HG03342 (cell line): Measurements from ENCODE around the gene INPP5D.
"Not testable (repeated sequence)": the region's sequence is repeated elsewhere in the genome, so short reads cannot be mapped to it uniquely, and the experiment has no call there.

Source experiments
- ATAC-seq: cut with Tn5 transposase; IDR thresholded peaks from one replicate; pipeline ENCODE4 v1.9.1; 2021; ENCODE audit warnings: mild to moderate bottlenecking, moderate library complexity; ENCODE audit not compliant: unreplicated experiment

INPP5D gene

DNA sequence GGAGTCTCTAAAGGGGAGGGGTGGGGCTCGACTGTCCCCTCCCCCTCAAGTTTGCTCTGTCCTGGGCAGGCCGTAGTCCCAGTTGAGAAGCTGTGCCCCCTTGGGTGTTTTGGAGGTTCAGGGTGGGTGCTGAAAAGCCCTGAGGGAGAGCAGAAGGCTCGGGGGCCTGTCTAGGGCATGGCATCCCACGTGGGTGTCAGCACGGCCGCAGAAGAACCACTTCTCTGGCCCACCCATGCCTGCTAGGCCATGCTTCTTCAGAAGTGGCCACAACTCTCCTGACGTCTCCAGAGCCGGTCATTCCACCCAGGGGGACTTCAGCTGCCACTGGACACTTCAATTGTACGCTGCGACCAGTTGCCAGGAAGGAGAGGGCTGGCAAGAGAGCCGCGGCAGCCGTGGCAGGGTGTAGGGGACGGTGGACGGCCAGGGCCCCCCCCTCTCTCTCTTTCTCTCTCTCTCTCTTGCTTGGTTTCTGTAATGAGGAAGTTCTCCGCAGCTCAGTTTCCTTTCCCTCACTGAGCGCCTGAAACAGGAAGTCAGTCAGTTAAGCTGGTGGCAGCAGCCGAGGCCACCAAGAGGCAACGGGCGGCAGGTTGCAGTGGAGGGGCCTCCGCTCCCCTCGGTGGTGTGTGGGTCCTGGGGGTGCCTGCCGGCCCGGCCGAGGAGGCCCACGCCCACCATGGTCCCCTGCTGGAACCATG, at the start of gene INPP5D:
Gene INPP5D, plus strand, starts transcription at position 546 of the 704 bp plus-strand sequence. Its CDS starts 137 bp downstream, at position 683.
- ATAC-seq, result peak; percentile 52

DNA sequence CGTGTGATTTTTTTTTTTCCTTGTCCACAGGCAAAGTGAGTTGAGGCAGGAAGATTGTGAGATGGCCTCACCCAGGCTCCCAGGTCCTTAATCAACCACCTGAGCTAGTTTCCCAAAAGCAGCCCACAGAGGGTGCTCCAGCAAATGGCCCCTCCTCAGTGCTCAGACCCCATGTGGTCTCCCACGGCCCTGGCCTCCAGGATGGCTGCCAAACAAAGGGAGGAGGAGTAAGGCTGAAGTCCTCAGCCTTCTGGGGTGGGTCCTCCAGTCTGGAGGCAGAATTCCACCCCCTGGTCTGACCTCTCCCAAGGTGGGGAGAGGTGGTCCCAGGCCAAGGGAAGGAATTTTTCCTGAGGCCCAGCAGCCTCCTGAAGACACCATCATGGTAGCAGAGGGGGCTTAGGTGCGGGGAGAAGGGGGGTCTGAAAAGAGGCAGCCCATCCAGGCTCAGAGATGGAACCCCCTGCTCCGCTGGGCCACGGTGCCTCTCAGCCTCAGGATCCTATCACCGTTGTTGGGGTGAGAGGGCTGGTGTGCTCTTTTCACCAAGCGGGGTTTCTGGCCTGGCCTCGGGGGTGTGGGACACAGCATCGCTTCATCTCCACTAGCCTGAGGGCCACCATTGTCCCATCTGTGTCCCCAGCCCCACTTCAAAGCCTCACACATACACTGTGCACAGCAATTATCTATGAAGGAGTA, 49.4 kb upstream of the INPP5D start:
- ATAC-seq, result no peak

DNA sequence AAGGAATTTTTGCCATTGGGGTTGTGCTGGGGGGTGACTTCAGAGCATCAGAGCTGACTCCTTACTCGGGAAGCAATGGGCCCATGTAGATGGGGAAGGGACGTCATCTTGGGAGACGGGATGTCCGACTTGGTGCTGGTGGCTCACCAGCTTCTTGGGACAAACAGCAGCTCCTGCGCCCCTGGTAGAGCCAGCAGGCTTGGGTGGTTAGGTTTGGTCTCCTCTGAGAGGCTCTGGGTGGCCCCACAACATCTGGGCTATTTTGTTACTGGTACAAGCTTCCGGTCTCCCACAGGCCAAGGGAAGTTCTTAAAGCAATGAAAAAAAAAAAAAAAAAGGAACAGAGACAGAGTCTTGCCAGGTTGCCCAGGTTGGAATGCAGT, 48.9 kb upstream of the INPP5D start:
- ATAC-seq, result no peak

GRCh38 chr2:233011702-233012131, 48.4 kb upstream of the INPP5D start:
- ATAC-seq, result no peak

- ATAC-seq, result no peak
These were observed 47.7 kb upstream of the INPP5D start for GRCh38 chr2:233012301-233012971.

DNA sequence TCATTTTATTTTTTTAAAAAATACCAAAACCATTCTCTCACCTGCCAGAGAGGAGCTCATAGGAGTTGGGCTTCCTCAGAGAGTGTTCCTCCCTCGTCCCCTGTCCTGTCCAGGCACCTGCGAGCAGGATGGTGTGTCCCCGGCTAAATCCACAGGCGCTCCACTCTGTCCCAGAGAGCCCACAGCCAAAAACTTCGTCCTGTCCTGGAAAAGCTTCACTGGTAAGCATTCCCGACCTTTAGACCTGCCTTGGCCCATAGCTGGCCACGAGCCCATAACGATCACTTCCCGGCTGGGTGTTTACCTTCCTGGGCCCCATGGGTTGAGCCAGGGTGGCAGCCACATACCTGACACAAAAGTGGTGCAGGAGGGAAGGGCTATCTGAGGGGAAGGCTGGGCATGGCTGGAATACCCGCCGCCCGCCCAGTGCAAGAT, 47.1 kb upstream of the INPP5D start, which contains the start of gene NGEF:
Gene NGEF, minus strand, starts transcription at position 230 of the 435 bp plus-strand sequence. CDS start 38,366 bp downstream, outside the sequence.
- ATAC-seq, result no peak

GRCh38 chr2:233013650-233014049, 46.5 kb upstream of the INPP5D start:
- ATAC-seq, result no peak

- no peak for ATAC-seq
These were observed 45.0 kb upstream of the INPP5D start for GRCh38 chr2:233015019-233015645.

DNA sequence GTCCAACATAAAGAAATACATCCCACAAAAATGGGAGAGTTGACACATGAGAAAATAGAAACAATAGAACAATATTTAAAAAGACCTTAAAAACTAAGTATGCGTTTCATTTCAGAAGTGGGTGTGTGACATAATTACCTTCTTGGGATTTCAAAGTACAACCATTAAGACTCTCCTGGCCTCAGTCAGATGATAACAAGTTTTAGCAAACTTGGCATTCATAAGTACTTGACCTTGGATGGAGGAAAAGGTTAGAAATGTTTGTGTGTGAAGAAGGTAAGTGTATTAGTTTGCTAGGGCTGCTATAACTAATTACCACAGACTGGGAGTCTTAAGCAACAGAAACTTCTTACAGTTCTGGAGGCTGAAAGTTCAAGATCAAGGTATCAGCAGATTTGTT, 42.2 kb upstream of the INPP5D start:
- no peak for ATAC-seq

DNA sequence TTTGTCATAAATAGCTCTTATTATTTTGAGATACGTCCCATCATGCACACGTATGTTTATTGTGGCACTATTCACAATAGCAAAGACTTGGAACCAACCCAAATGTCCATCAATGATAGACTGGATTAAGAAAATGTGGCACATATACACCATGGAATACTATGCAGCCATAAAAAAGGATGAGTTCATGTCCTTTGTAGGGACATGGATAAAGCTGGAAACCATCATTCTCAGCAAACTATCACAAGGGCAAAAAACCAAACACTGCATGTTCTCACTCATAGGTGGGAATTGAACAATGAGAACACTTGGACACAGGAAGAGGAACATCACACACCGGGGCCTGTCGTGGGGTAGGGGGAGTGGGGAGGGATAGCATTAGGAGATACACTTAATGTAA, 40.5 kb upstream of the INPP5D start:
- ATAC-seq, result not testable (repeated sequence)

- no peak for ATAC-seq
These were observed 39.7 kb upstream of the INPP5D start for GRCh38 chr2:233020454-233020853.

DNA sequence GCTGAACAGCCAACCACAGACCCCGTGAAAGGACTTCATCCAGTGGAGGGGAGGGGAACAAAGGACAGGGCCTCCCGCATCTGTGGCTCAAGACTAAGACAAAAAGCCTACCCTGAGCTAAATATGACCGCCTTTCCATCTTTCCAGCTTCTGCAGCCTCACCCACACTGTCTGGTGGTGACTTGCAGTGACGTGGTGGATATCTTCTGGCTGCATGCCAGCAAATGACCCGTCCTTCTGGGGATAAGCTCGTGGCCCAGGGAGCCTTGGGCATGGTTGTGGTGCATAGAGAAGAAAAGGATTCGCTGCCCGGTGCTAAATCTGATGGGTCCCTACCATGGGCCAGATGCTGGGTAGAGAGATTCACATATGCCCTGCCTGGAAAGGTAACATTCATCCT, 38.4 kb upstream of the INPP5D start:
- ATAC-seq, result no peak

DNA sequence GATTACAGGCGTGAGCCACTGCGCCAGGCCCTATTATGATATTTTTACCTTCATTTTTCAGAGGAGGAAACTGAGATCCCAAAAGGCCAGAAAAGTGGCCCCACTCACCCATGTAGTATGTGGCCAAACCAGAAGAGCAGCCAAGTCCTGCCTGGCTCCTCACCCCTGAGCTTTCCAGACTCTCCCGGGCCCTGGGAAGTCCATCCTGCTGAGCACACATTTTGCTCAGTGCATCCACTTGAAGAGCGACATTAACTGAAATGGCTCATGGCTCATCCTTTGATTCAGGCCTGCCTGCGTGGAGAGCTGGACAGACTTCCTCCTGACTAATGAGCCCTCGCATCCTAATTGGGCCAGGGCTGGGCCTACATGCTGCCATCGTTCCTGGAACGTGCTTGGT, 37.6 kb upstream of the INPP5D start:
- no peak for ATAC-seq

DNA sequence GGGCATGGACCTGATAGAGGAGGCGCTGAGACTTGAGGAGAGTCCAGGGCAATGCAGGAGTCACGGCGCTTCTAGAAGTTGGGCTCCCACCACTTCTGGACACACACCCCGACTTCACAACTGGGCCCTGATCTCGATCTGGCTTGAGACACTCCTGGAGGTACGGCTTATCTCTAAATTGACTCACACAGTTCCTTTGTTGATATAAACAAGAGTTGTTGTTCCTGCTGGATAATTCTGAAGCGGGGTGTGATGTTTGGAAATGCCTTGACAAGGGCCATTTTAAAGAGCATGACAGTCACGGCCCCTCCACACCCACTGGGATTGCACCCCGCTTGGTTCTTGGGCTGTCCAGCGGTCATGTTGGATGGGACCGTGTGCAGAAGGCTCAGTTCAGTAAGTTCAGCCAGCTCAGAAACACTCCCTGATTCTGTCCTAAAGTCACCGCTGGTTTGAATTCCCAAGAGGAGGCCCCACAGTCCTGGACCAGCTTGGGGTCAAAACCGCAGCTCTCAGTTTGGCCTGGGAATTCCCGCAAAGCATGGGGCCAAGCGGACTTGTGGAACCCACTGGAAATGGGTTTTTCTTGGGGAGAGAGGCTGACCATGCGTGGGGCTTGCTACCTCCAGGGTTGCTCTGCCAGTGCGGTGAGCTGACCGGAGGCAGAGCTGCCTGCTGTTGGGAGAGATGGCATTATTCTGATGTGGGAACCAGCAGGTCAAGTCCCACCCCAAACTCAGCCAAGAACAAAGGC, 37.0 kb upstream of the INPP5D start:
- no peak for ATAC-seq

DNA sequence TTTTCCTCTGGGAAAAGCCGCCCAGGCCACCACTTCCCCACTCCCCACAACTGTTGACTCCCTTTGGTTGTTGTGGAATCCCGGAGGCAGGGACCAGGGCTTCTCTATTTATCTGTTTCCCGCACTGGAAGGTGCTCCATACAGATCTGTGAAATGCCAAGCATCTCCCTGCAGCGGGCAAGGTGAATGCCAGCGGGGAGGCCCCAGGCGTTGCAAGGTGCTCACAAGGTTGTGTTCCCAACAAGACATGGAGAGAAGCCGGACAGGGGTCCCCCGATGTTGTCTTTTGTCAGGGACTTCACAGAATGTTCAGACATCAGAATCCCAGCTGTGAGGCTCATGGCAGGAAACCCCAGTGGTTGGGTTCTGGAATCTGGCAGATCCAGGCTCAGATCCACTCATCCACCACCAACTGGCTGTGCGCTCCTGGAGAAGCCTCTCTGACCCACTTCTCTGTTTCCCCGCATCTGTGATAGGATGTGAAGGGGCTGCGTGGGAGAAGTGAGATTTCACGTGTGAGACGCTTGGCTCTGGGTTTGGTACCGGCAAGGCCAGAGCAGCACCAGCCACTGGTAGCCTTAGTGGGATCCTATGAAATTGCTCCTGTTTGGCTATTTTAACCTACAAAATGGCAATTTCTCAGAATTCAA, 36.3 kb upstream of the INPP5D start:
- ATAC-seq, result no peak

DNA sequence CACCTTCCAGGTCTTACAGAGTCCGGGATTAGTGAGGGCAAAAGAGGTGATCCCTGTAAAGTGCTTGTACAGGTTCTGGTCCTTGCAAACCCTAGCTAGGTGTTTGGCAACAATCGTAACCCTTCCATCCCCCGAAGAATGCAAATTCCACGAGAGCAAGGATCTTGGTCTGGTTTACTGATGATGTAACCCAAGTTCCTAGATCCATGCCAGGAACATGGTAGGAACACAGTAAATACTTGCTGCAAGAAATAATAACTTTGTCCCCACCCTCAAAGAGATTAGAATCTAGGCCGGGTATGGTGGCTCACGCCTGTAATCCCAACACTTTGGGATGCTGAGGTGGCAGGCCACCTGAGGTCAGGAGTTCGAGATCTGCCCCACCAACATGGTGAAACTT, 34.4 kb upstream of the INPP5D start:
- no peak for ATAC-seq

- ATAC-seq, result no peak
These were observed 33.8 kb upstream of the INPP5D start for GRCh38 chr2:233026198-233026813.

DNA sequence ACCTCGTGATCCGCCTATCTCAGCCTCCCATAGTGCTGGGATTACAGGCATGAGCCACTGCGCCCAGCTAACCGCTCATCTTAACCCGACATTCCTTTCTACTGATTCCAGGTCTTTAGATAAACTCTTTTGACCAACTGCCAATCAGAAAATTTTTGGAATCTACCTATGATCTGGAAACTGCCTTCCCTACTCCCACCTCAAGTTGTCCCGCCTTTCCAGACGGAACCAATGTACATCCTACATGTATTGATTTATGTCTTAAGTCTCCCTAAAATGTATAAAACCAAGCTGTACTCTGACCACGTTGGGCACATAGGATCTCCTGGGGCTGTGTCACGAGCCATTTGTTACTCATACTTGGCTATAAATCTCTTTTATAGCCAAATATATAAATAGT, 30.8 kb upstream of the INPP5D start:
- ATAC-seq, result no peak
